ENCODE results near the gene TFF1.

TFF1 gene

GRCh38 chr21:42314616-42315295, 51.6 kb downstream of the TFF1 start:
- no peak for DNase-seq

DNA sequence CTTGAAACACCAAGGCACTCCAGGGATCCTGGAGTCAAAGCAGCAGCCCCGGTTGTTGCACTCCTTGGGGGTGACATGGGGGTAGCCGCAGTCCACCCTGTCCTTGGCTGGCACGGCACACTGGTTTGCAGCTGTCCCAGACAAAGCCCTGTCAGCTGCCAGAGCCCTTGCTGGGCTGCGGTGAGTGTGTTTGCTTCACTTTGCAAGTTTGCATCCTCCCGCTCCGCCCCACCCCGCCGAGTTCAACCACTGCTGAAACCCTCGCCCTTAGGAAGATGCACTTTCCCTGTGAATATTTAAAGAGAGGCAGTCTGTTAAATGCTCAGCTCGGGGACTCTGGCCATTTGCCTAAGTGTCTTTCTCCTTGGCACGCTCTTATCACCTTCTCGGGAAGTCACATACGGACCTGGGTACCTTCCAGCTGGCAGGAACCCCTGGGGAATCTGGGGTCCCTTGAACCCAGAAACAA, 52.8 kb downstream of the TFF1 start:
- no peak for DNase-seq

DNA sequence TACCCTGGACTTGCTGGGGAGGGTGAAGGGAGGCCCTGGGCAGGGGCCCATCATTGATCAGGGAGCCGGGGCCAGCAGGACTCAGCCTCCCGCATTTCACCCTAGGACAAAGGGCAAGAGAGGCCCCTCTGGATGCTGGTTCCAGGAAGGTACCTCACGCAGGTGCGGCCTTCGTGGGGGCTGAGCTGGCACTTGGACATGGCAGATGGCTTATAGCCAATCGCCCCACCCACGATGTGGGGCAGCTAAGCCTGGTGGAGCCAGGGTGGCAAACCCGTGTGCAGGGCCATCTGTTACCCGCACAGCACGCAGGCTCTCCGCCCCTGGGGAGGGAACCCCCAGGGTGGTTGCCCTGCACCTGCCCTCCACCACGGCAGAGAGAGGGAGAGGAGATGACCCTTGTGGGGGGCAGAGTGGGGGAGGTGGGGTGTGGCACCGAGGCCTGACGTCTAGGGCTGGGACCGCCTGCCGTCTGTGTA, 53.7 kb downstream of the TFF1 start:
- DNase-seq: no peak

All from T1000 (cell line).